Ovary (tissue), 3 donors: Measurements from ENCODE around the gene DOK6.

Experiments used
- CTCF ChIP-seq, 3 donors: fragments of 450-650 bp in 2 of 3; fragments of 200-600 bp in 1 of 3; IDR thresholded peaks; one replicate each; pipeline versions ENCODE4 v1.5.1 to v1.8.0; 2016 to 2022; ENCODE audit warnings: antibody characterized with exemption in 3 of 3, mild to moderate bottlenecking in 1 of 3
- EP300 ChIP-seq: sonication (generic); formaldehyde crosslinking; IDR thresholded peaks from one replicate; pipeline ENCODE4 v1.6.1; 2017; ENCODE audit warnings: antibody characterized with exemption
- POLR2A ChIP-seq: fragments of 450-650 bp; IDR thresholded peaks from one replicate; pipeline ENCODE4 v1.6.1; 2017; ENCODE audit warnings: antibody characterized with exemption, mild to moderate bottlenecking, moderate library complexity
- donor health status: DM: no; HTN: no; CAD: no.

GRCh38 chr18:69484699-69485396 is 84.2 kb downstream of the DOK6 start:
- TF ChIP-seq CTCF (IDR thresholded peaks at IDR 0.05), result no peak
- TF ChIP-seq POLR2A, result no peak
- no peak for TF ChIP-seq EP300
